PC-9 (cell line): ENCODE data around the gene ASCC3. TPM values are rescaled to one million over a fixed set of nuclear protein-coding genes. Genes with fewer than 3 reads are reported as not detected.

Experiments used
- BruUV-seq: library from RNA; stranded (reverse); fragments of 400-500 nt; replicated peaks from 2 replicates; lab custom pipeline; 2021; lab: Mats Ljungman, UMichigan
- CTCF ChIA-PET: fragments of 300-600 bp; sonication (Branson Sonifier 250); formaldehyde crosslinking; loops from one replicate; lab custom pipeline; 2022; ENCODE audit warnings: antibody characterized with exemption; lab: Charles Lee
- POLR2A ChIA-PET: fragments of 300-600 bp; sonication (Branson Sonifier 250); formaldehyde crosslinking; loops from one replicate; lab custom pipeline; 2022; ENCODE audit warnings: antibody characterized with exemption; ENCODE audit not compliant: unreplicated experiment; lab: Charles Lee
- DNase-seq, 2 experiments: peaks; one replicate each; pipeline versions ENCODE4 v3.0.0 to v3.0.0-alpha.2; 2015 to 2022; ENCODE audit warnings: mixed read lengths in 1 of 2
- H2AFZ ChIP-seq: fragments of 200-600 bp; sonication (generic); 2 replicates; pipeline ENCODE4 v1.8.1; 2017; ENCODE audit warnings: antibody characterized with exemption
- H3F3A ChIP-seq: fragments of 200-600 bp; sonication (generic); 2 replicates; pipeline ENCODE4 v1.8.1; 2017; ENCODE audit warnings: antibody characterized with exemption, mild to moderate bottlenecking, low read depth; ENCODE audit not compliant: insufficient read depth
- H3K27ac ChIP-seq: fragments of 200-600 bp; sonication (generic); 2 replicates; pipeline ENCODE4 v1.6.1; 2016; ENCODE audit warnings: mixed run types
- H3K27me3 ChIP-seq: fragments of 200-600 bp; sonication (generic); 2 replicates; pipeline ENCODE4 v1.6.1; 2016; ENCODE audit warnings: low read depth, mixed run types; ENCODE audit not compliant: insufficient read depth
- H3K36me3 ChIP-seq: fragments of 200-600 bp; sonication (generic); 2 replicates; pipeline ENCODE4 v1.6.1; 2016; ENCODE audit warnings: low read depth, mixed run types
- H3K4me1 ChIP-seq: fragments of 200-600 bp; sonication (generic); replicated peaks from 2 replicates; pipeline ENCODE4 v1.6.1; 2016; ENCODE audit warnings: mixed run types; ENCODE audit not compliant: insufficient read depth
- H3K4me2 ChIP-seq: fragments of 200-600 bp; sonication (generic); 2 replicates; pipeline ENCODE4 v1.6.1; 2017; ENCODE audit warnings: mixed run types
- H3K4me3 ChIP-seq: fragments of 200-600 bp; sonication (generic); 2 replicates; pipeline ENCODE4 v1.6.1; 2016; ENCODE audit warnings: mixed run types
- H3K79me2 ChIP-seq: fragments of 200-600 bp; sonication (generic); 2 replicates; pipeline ENCODE4 v1.6.1; 2017; ENCODE audit warnings: low read depth, mixed run types
- H3K9me2 ChIP-seq: fragments of 200-600 bp; sonication (generic); 2 replicates; pipeline ENCODE4 v1.8.1; 2017; ENCODE audit warnings: mild to moderate bottlenecking; ENCODE audit not compliant: insufficient read depth
- H3K9me3 ChIP-seq: fragments of 200-600 bp; sonication (generic); 2 replicates; pipeline ENCODE4 v1.8.1; 2016; ENCODE audit warnings: low read depth; ENCODE audit not compliant: insufficient read depth
- H4K20me1 ChIP-seq: fragments of 200-600 bp; sonication (generic); 2 replicates; pipeline ENCODE4 v1.8.1; 2017; ENCODE audit not compliant: insufficient read depth
- EZH2 ChIP-seq: fragments of 200-600 bp; sonication (generic); IDR thresholded peaks from 2 replicates; pipeline ENCODE4 v1.8.0; 2017; ENCODE audit warnings: antibody characterized with exemption, low read depth
- intact Hi-C: fragments of 100-400 bp; cut with micrococcal nuclease; formaldehyde crosslinking; loops from one replicate; pipeline ENCODE4 v1.10.0; 2022; ENCODE audit not compliant: unreplicated experiment
- total RNA-seq: library from RNA; stranded (reverse); gene quantifications from 2 replicates; pipeline ENCODE4 v1.2.3, GENCODE V29; 2021
- TF ChIP-seq, protein P1 (sequence below): fragments of 200-600 bp; sonication (generic); conservative IDR thresholded peaks from 2 replicates; pipeline ENCODE4 v1.6.1; 2017; ENCODE audit warnings: mixed run types, antibody characterized with exemption, mild to moderate bottlenecking, moderate library complexity

Gene ASCC3
- total RNA-seq, 1 experiment from 2014 or later = 29.4 TPM

GRCh38 chr6:100464903-100465700, 416.0 kb downstream of the ASCC3 start, which contains the start of gene SIM1:
SIM1 (minus strand) TSS chr6:100464921; CDS start chr6:100463468, 1,453 bp downstream.
- H3K4me2 ChIP-seq = no peak within 1 kb of the TSS
- ChIA-PET POLR2A (no interaction called here), CTCF (no interaction called here)
- H3K27me3 ChIP-seq = no peaks in the 10 kb centered on the region
- no peaks in the 10 kb centered on the region; the same call in 1 of the 2 replicates for H3K9me3 ChIP-seq
- no peak for DNase-seq
- TF ChIP-seq, protein P1, sequence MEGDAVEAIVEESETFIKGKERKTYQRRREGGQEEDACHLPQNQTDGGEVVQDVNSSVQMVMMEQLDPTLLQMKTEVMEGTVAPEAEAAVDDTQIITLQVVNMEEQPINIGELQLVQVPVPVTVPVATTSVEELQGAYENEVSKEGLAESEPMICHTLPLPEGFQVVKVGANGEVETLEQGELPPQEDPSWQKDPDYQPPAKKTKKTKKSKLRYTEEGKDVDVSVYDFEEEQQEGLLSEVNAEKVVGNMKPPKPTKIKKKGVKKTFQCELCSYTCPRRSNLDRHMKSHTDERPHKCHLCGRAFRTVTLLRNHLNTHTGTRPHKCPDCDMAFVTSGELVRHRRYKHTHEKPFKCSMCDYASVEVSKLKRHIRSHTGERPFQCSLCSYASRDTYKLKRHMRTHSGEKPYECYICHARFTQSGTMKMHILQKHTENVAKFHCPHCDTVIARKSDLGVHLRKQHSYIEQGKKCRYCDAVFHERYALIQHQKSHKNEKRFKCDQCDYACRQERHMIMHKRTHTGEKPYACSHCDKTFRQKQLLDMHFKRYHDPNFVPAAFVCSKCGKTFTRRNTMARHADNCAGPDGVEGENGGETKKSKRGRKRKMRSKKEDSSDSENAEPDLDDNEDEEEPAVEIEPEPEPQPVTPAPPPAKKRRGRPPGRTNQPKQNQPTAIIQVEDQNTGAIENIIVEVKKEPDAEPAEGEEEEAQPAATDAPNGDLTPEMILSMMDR = no peak
- no peak for TF ChIP-seq EZH2
- H3K4me1 ChIP-seq = no peaks in the 10 kb centered on the region
- no peaks in the 10 kb centered on the region for H4K20me1 ChIP-seq
- H3K27ac ChIP-seq = no peak within 1 kb of the TSS
- no peak within 1 kb of the TSS for H3K4me3 ChIP-seq
- intact Hi-C loops = no loop called here
- H3K79me2 ChIP-seq = no peaks in the 10 kb centered on the region
- no peak within 1 kb of the TSS for H2AFZ ChIP-seq
- H3F3A ChIP-seq = no peaks in the 10 kb centered on the region
- H3K36me3 ChIP-seq = no peaks in the 10 kb centered on the region
- BruUV-seq = no TSS peak
- no peaks in the 10 kb centered on the region for H3K9me2 ChIP-seq

- H3K9me2 ChIP-seq = no peaks in the 10 kb centered on the region
- H3K27ac ChIP-seq = no peak overlapping the region
- intact Hi-C loops = no loop called here
- no peaks in the 10 kb centered on the region for H3K79me2 ChIP-seq
- H3K36me3 ChIP-seq = no peaks in the 10 kb centered on the region
- H3F3A ChIP-seq = no peaks in the 10 kb centered on the region
- no peaks in the 10 kb centered on the region; the same call in 1 of the 2 replicates for H3K9me3 ChIP-seq
- H2AFZ ChIP-seq = no peak overlapping the region
- BruUV-seq = no TSS peak
- no peak overlapping the region for H3K4me3 ChIP-seq
- H3K27me3 ChIP-seq = no peaks in the 10 kb centered on the region
- DNase-seq = no peak
- POLR2A ChIA-PET = no interaction called here
- TF ChIP-seq, protein P1 = no peak
- TF ChIP-seq EZH2 = no peak
- H3K4me1 ChIP-seq = no peaks in the 10 kb centered on the region
- no peak overlapping the region for H3K4me2 ChIP-seq
- CTCF ChIA-PET = no interaction called here
- no peaks in the 10 kb centered on the region for H4K20me1 ChIP-seq
Observed at GRCh38 chr6:100464162-100464851, 416.8 kb downstream of the ASCC3 start.

- no peaks in the 10 kb centered on the region for H3K36me3 ChIP-seq
- H3K79me2 ChIP-seq = no peaks in the 10 kb centered on the region
- H3K27me3 ChIP-seq = no peaks in the 10 kb centered on the region
- no peak overlapping the region for H2AFZ ChIP-seq
- H3K4me1 ChIP-seq = no peaks in the 10 kb centered on the region
- intact Hi-C loops = no loop called here
- no peaks in the 10 kb centered on the region for H3F3A ChIP-seq
- H4K20me1 ChIP-seq = no peaks in the 10 kb centered on the region
- ChIA-PET CTCF (no interaction called here), POLR2A (no interaction called here)
- H3K27ac ChIP-seq = no peak overlapping the region
- TF ChIP-seq EZH2 = no peak
- TF ChIP-seq, protein P1 = no peak
- no peaks in the 10 kb centered on the region for H3K9me2 ChIP-seq
- no peak for DNase-seq
- no peak overlapping the region for H3K4me2 ChIP-seq
- BruUV-seq = no TSS peak
- H3K9me3 ChIP-seq = peaks cover under 1% of the 10 kb centered on the region; the same call in 1 of the 2 replicates
- no peak overlapping the region for H3K4me3 ChIP-seq
Observed at GRCh38 chr6:100463630-100464161, 417.4 kb downstream of the ASCC3 start.
